Fibroblast of pulmonary artery (primary cell): ENCODE results near the gene KIF25.
"Not testable (repeated sequence)": the region's sequence is repeated elsewhere in the genome, so short reads cannot be mapped to it uniquely, and the experiment has no call there.

Source experiments
- DNase-seq: peaks from one replicate; pipeline ENCODE4 v3.0.0-alpha.2; 2010; ENCODE audit warnings: low read depth
- H3K4me3 ChIP-seq: replicated peaks from 2 replicates; pipeline ENCODE4 v1.5.1; 2011; ENCODE audit warnings: low read depth, mild to moderate bottlenecking, control low read depth, low read length, moderate library complexity
- TF ChIP-seq, protein P1 (sequence below): IDR thresholded peaks from 2 replicates; pipeline ENCODE4 v1.5.1; 2011; ENCODE audit warnings: mild to moderate bottlenecking, control low read depth, low read length, inconsistent platforms; ENCODE audit errors: missing control alignments

Gene KIF25

GRCh38 chr6:167974640-167975344 lies 22.7 kb upstream of the KIF25 start:
- DNase-seq = no peak
- H3K4me3 ChIP-seq = no peak overlapping the region
- TF ChIP-seq, protein P1, sequence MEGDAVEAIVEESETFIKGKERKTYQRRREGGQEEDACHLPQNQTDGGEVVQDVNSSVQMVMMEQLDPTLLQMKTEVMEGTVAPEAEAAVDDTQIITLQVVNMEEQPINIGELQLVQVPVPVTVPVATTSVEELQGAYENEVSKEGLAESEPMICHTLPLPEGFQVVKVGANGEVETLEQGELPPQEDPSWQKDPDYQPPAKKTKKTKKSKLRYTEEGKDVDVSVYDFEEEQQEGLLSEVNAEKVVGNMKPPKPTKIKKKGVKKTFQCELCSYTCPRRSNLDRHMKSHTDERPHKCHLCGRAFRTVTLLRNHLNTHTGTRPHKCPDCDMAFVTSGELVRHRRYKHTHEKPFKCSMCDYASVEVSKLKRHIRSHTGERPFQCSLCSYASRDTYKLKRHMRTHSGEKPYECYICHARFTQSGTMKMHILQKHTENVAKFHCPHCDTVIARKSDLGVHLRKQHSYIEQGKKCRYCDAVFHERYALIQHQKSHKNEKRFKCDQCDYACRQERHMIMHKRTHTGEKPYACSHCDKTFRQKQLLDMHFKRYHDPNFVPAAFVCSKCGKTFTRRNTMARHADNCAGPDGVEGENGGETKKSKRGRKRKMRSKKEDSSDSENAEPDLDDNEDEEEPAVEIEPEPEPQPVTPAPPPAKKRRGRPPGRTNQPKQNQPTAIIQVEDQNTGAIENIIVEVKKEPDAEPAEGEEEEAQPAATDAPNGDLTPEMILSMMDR = no peak

DNA sequence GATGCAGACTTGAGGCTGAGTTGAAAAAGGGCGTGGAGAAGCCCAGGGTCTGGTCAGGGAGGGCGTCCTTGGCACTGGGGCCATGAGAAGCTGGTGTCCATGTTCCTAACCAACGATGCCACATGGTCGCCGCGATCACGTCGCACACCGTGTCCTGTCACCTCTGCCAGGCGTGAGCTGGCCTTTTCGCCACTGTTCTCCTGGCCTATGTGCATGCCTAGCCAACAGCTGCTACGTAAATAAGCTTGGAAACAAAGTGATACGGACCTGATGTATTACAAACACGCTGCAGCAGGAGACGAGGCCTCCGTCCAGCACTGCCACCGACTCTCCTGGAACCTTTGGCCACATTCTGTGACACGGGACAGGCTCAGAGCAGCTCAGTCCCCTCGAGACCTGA lies 22.0 kb upstream of the KIF25 start:
- no peak overlapping the region for H3K4me3 ChIP-seq
- TF ChIP-seq, protein P1 = no peak
- DNase-seq = no peak

GRCh38 chr6:167976116-167976657 lies 21.3 kb upstream of the KIF25 start:
- not testable (repeated sequence) for DNase-seq, H3K4me3 ChIP-seq

DNA sequence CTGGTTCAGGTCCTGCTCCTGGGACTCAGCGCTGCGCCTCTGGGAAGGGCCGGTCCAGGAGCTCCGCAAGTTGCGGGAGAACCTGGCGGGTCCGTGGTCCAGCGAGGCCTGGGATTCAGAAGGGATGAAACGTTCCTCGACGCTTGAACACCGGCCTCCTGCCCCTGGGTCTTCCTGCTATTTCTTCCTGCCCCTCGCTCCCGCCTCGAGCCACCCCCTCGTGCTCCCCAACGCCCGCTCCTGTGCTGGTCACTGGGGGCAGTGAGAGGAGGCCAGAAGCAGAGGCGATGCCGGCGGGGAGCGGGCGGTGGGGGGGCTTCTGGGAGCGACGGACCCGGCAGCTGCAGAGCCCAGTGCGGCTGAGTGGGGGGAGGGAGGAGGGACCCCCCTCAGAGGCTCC lies 20.8 kb upstream of the KIF25 start:
- DNase-seq = no peak
- TF ChIP-seq, protein P1 = no peak

GRCh38 chr6:167977717-167978467 lies 19.6 kb upstream of the KIF25 start:
- no peak for DNase-seq
- TF ChIP-seq, protein P1 = no peak
- H3K4me3 ChIP-seq = no peak overlapping the region

More for the DNA sequence above, 20.8 kb upstream of the KIF25 start:
- H3K4me3 ChIP-seq = no peak overlapping the region

DNA sequence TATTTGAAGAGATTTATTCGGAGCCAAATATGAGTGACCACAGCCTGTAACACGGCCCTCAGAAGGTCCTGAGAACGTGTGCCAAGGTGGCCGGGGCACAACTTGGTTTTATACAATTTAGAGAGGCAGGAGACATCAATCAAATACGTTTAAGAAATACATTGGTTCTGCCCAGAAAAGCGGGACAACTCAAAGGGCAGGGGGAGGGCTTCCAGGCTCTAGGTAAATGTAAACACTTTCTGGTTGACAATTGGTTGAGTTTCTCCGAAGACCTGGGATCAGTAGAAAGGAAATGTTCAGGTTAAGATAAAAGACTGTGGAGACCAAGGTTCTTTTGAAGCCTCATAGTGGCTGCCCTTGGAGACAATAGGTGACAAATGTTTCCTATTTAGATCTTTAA lies 18.9 kb upstream of the KIF25 start:
- TF ChIP-seq, protein P1 = no peak
- no peak overlapping the region for H3K4me3 ChIP-seq
- DNase-seq = no peak

DNA sequence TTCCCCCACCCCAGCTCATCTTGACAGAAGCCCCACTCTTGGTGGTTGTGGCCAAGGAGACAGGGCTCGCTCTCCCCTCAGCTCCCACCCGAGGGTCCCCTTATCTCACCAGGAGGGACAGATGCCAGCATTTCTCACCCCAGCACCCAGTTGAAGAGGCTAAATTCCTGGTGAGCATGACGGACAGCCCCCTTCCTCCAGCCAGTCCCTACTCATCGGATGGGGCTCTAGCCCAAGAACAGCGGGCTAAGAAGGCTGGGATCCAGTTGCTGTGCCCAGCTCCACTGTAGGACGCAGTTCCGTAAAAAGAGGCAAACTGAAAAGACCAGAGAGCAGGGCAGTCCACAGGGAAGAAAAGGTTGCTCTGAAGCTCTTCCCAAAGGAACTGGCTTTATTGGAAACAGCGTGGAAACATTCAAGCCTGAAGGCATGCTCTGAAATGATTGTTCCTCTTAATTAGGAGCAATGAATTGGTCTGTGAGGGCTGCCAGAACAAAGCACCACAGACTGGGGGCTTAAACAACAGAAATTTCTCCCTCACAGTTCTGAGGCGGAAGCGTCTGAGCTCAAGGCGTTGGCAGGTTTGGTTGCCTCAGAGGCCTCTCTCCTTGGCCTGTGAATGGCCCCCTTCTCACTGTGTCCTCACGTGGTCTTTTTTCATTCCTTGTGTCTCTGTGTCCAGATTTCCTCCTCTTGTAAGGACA lies 17.9 kb upstream of the KIF25 start:
- no peak for DNase-seq
- TF ChIP-seq, protein P1 = no peak
- H3K4me3 ChIP-seq = no peak overlapping the region
